ENCODE measurements around the gene EYS. TPM values are rescaled to one million over a fixed set of nuclear protein-coding genes. Genes with fewer than 3 reads are reported as not detected.

The EYS gene
- total and polyA plus RNA-seq, 2 of the 8 experiments (the other 6 are each of a cell fraction or from before 2014, with no cell fraction given): 0.05 to 0.13 TPM

DNA sequence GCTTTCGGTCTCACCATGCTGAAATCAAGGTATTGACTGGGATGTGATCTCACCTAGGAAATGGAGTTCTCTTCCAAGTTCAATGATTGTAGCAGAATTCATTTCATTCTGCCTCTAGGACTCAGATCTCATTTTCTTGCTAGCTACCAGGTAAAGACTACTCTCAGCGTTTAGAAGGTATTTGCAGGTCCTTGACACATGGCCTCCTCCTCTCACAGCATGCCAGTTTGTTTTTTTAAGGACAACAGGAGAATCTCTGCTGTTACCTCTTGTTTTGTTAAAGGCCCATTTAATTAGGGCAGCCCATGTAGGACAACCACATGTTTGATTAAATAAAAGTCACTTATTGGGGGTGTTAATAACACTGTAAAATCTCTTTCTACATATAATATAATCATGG lies 757.8 kb downstream of the EYS start:
- Histone ChIP-seq H2BK20ac (ENCODE audit: low read length) (no peak overlapping the region), H3K4me1 (replicated peaks in 1 of 4; ENCODE audit: control insufficient read depth in 3 of 4, insufficient read depth in 4 of 4, low read length in 3 of 4) (0 out of 7 replicates have a peak, but pooled peaks cover 0 to 2% (median 0%) of the 10 kb centered on the region in 4 experiments), H3K79me1 (ENCODE audit: low read depth, low read length) (no peaks in the 10 kb centered on the region), H3K4me3 (ENCODE audit: extremely low read depth in 1 of 4, insufficient read depth in 2 of 4, low read depth in 3 of 4, low read length in 4 of 4) (no peak overlapping the region), H3K79me2 (ENCODE audit: control insufficient read depth in 1 of 2, insufficient read depth in 2 of 2, low read length in 2 of 2) (no peaks in the 10 kb centered on the region), H3K9ac (replicated peaks in 1 of 4; ENCODE audit: extremely low read depth in 1 of 4, low read depth in 3 of 4, low read length in 3 of 4) (no peak overlapping the region), H3K27me3 (replicated peaks in 1 of 4; ENCODE audit: control insufficient read depth in 3 of 4, extremely low read depth in 1 of 4, insufficient read depth in 3 of 4, low read length in 3 of 4) (no peaks in the 10 kb centered on the region), H3K36me3 (ENCODE audit: control insufficient read depth in 2 of 4, insufficient read depth in 4 of 4, low read length in 3 of 4) (no peaks in the 10 kb centered on the region), H3K4me2 (ENCODE audit: insufficient read depth in 1 of 2, low read depth in 2 of 2, low read length in 2 of 2) (no peak overlapping the region), H3K4ac (replicated peaks; ENCODE audit: insufficient read length, low read depth, low read length) (no peak overlapping the region), H4K5ac (ENCODE audit: insufficient read length, low read depth, low read length) (no peak overlapping the region), H3K56ac (replicated peaks; ENCODE audit: insufficient read length, low read depth, low read length) (no peak overlapping the region), H4K91ac (replicated peaks; ENCODE audit: insufficient read length, low read length) (no peak overlapping the region), H3K9me3 (ENCODE audit: insufficient read depth in 2 of 2, low read depth in 1 of 2, low read length in 1 of 2) (no peaks in the 10 kb centered on the region), H2BK5ac (ENCODE audit: low read depth, low read length) (no peak overlapping the region), H2BK15ac (ENCODE audit: low read length) (no peak overlapping the region), H3K23me2 (ENCODE audit: low read depth, low read length) (no peaks in the 10 kb centered on the region), H3K18ac (ENCODE audit: extremely low read depth, low read length) (no peak overlapping the region), H2BK12ac (ENCODE audit: low read depth, low read length) (no peak overlapping the region), H4K20me1 (replicated peaks in 1 of 2; ENCODE audit: control insufficient read depth in 1 of 2, insufficient read depth in 2 of 2, low read length in 2 of 2) (no peaks in the 10 kb centered on the region), H3K23ac (ENCODE audit: insufficient read length) (no peak overlapping the region), H2AK5ac (ENCODE audit: low read depth, low read length) (no peak overlapping the region), H3K14ac (ENCODE audit: insufficient read length) (no peak overlapping the region), H2BK120ac (replicated peaks; ENCODE audit: low read depth, low read length) (no peak overlapping the region), H2AFZ (ENCODE audit: low read length) (peak overlapping the region; percentile 96), H4K8ac (ENCODE audit: extremely low read depth, insufficient read depth, low read length) (no peak overlapping the region), H3K27ac (ENCODE audit: low read depth, low read length) (no peak overlapping the region)
- 79% methylated on average over 2 of the region's 2 CpGs; no CpG with 5 or more reads in 1 of the 2 experiments for WGBS, 2 experiments (ENCODE audit: extremely low coverage in 1 of 2, insufficient coverage in 1 of 2, insufficient read length in 1 of 2, insufficient replicate concordance in 2 of 2, low coverage in 1 of 2, low lambda C conversion rate in 2 of 2, missing lambda C conversion rate in 1 of 2)
- peak; percentile 84 for FAIRE-seq
- ChIA-PET POLR2A (ENCODE audit: partially characterized antibody) (no interaction called here), CTCF (ENCODE audit: partially characterized antibody) (no interaction called here)
- DNase-seq (ENCODE audit: low read depth in 1 of 2, low spot score in 2 of 2): no peak
- TF ChIP-seq POLR2A (IDR thresholded peaks at IDR 0.05; ENCODE audit: control extremely low read depth in 1 of 2, low read depth in 2 of 2, low read length in 2 of 2): no peak
- no peak for TF ChIP-seq KDM5A (IDR thresholded peaks at IDR 0.05; ENCODE audit: low read length)
- TF ChIP-seq JUND (IDR thresholded peaks at IDR 0.05; ENCODE audit: low read length): no peak
- no peak for TF ChIP-seq HDAC6 (IDR thresholded peaks at IDR 0.05; ENCODE audit: low read depth, low read length)
- TF ChIP-seq CHD1 (IDR thresholded peaks at IDR 0.05; ENCODE audit: low read depth, low read length): no peak
- TF ChIP-seq KDM4A (IDR thresholded peaks at IDR 0.05; ENCODE audit: low read depth, low read length, severe bottlenecking): no peak
- no peak for TF ChIP-seq CBX5 (IDR thresholded peaks at IDR 0.05; ENCODE audit: low read depth, low read length)
- no peak for TF ChIP-seq SRF (IDR thresholded peaks at IDR 0.05; ENCODE audit: low read depth, low read length)
- TF ChIP-seq SIRT6 (IDR thresholded peaks at IDR 0.05; ENCODE audit: low read length): no peak
- no peak for TF ChIP-seq POU5F1 (IDR thresholded peaks at IDR 0.05; ENCODE audit: low read depth, low read length)
- no peak for TF ChIP-seq JUN (IDR thresholded peaks at IDR 0.05; ENCODE audit: low read depth, low read length)
- no peak for TF ChIP-seq GABPA (IDR thresholded peaks at IDR 0.05; ENCODE audit: borderline replicate concordance, insufficient read depth, low read length)
- no peak for TF ChIP-seq BACH1 (IDR thresholded peaks at IDR 0.05; ENCODE audit: low read length)

Data from H1 (cell line).